Neural cell (in vitro differentiated cells): ENCODE measurements around the gene DMWD.

Experiments
- CTCF ChIP-seq: fragments of 450-650 bp; IDR thresholded peaks from 2 replicates; pipeline ENCODE4 v1.5.1; 2014; ENCODE audit warnings: antibody characterized with exemption, mild to moderate bottlenecking, moderate library complexity; ENCODE audit not compliant: poor library complexity, severe bottlenecking
- EP300 ChIP-seq: fragments of 450-650 bp; conservative IDR thresholded peaks from 2 replicates; pipeline ENCODE4 v1.6.1; 2014; ENCODE audit warnings: antibody characterized with exemption, mild to moderate bottlenecking, moderate library complexity; ENCODE audit not compliant: poor library complexity, severe bottlenecking
- EZH2 ChIP-seq: fragments of 200-600, 300-800 bp; shearing (Covaris generic), sonication (generic); IDR thresholded peaks from 2 replicates; pipeline ENCODE4 v1.6.1; 2014; ENCODE audit warnings: antibody characterized with exemption, low read length, borderline replicate concordance, mild to moderate bottlenecking; ENCODE audit not compliant: insufficient read depth, poor library complexity, severe bottlenecking
- MXI1 ChIP-seq: fragments of 450-650 bp; conservative IDR thresholded peaks from 2 replicates; pipeline ENCODE4 v1.6.1; 2014; ENCODE audit warnings: antibody characterized with exemption, mild to moderate bottlenecking; ENCODE audit not compliant: poor library complexity, severe bottlenecking
- POLR2AphosphoS5 ChIP-seq: IDR thresholded peaks from 2 replicates; pipeline ENCODE4 v1.6.1; 2012
- RAD21 ChIP-seq: fragments of 450-650 bp; conservative IDR thresholded peaks from 2 replicates; pipeline ENCODE4 v1.6.1; 2014; ENCODE audit warnings: antibody characterized with exemption, mild to moderate bottlenecking, moderate library complexity
- REST ChIP-seq: IDR thresholded peaks from 2 replicates; pipeline ENCODE4 v1.6.1; 2012; ENCODE audit warnings: borderline replicate concordance
- SMC3 ChIP-seq: fragments of 450-650 bp; conservative IDR thresholded peaks from 2 replicates; pipeline ENCODE4 v1.6.1; 2014; ENCODE audit warnings: antibody characterized with exemption, mild to moderate bottlenecking, moderate library complexity; ENCODE audit not compliant: poor library complexity
- TAF1 ChIP-seq: IDR thresholded peaks from 2 replicates; pipeline ENCODE4 v1.6.1; 2012; ENCODE audit warnings: low read depth

GRCh38 chr19:45825917-45826893 lies 33.6 kb upstream of the DMWD start:
- TF ChIP-seq REST (no peak), CTCF (no peak), POLR2AphosphoS5 (no peak), RAD21 (no peak), EP300 (no peak), EZH2 (no peak), TAF1 (no peak), MXI1 (no peak), SMC3 (no peak)
